GM23248 (cell line): ENCODE data around the gene PIAS2.

Experiments
- EZH2 ChIP-seq: fragments of 200-600 bp; sonication (generic); IDR thresholded peaks from 2 replicates; pipeline ENCODE4 v1.6.1; 2018; ENCODE audit warnings: antibody characterized with exemption, mild to moderate bottlenecking; ENCODE audit not compliant: insufficient read depth, poor library complexity, severe bottlenecking
- EZH2phosphoT487 ChIP-seq: fragments of 200-600 bp; sonication (generic); IDR thresholded peaks from 2 replicates; pipeline ENCODE4 v1.6.1; 2018; ENCODE audit warnings: antibody characterized with exemption, moderate library complexity, mild to moderate bottlenecking, low read depth; ENCODE audit not compliant: insufficient read depth

- TF ChIP-seq EZH2 (no peak), EZH2phosphoT487 (no peak)
Measured at GRCh38 chr18:46772357-46772756, 144.9 kb downstream of the PIAS2 start.
